Right lobe of liver (tissue), 6 donors: ENCODE data around the gene VPS50. TPM values are rescaled to one million over a fixed set of nuclear protein-coding genes. Genes with fewer than 3 reads are reported as not detected.

Experiments used
- ATAC-seq, 4 donors: fragments of 200-7000 bp; cut with Tn5 transposase; one replicate each; pipeline ENCODE4 v1.9.1; 2020; ENCODE audit warnings: mild to moderate bottlenecking in 4 of 4, moderate library complexity in 4 of 4
- DNase-seq, 3 donors: peaks; one replicate each; pipeline ENCODE4 v3.0.0-alpha.2; 2020
- H3K27ac ChIP-seq, 3 donors: fragments of 200-600 bp; one replicate each; pipeline ENCODE4 v1.8.0; 2022
- H3K27me3 ChIP-seq, 2 donors: fragments of 200-600 bp; one replicate each; pipeline ENCODE4 v1.8.0; 2022
- H3K36me3 ChIP-seq, 4 donors: fragments of 200-600 bp; sonication (generic) in 1 of 4; one replicate each; pipeline versions ENCODE4 v1.5.1 to v1.8.0; 2017 to 2022; ENCODE audit warnings: control low read depth in 1 of 4
- H3K4me1 ChIP-seq, 4 donors: fragments of 200-600 bp; sonication (generic) in 1 of 4; one replicate each; pipeline versions ENCODE4 v1.5.1 to v1.8.0; 2017 to 2022; ENCODE audit warnings: control low read depth in 1 of 4
- H3K4me3 ChIP-seq, 3 donors: fragments of 200-600 bp; one replicate each; pipeline ENCODE4 v1.8.0; 2022
- H3K9me3 ChIP-seq, 4 donors: fragments of 200-600 bp; sonication (generic) in 1 of 4; one replicate each; pipeline versions ENCODE4 v1.5.1 to v1.8.0; 2017 to 2022; ENCODE audit warnings: control low read depth in 1 of 4
- CTCF ChIP-seq, 4 donors: fragments of 200-600 bp in 3 of 4; fragments of 450-650 bp in 1 of 4; IDR thresholded peaks; one replicate each; pipeline versions ENCODE4 v1.5.1 to v1.8.0; 2016 to 2022; ENCODE audit warnings: antibody characterized with exemption in 4 of 4, mild to moderate bottlenecking in 2 of 4
- POLR2A ChIP-seq: fragments of 450-650 bp; IDR thresholded peaks from one replicate; pipeline ENCODE4 v1.6.1; 2017; ENCODE audit warnings: antibody characterized with exemption, mild to moderate bottlenecking
- WGBS: methylation state at CpG from one replicate; pipeline ENCODE4 v1.1.6; 2018; ENCODE audit warnings: low coverage, low lambda C conversion rate; ENCODE audit not compliant: insufficient coverage; ENCODE audit errors: missing lambda C conversion rate; 5-methylcytosine and 5-hydroxymethylcytosine counted together
- intact Hi-C, 2 donors: fragments of 100-400 bp; cut with DNase I; formaldehyde crosslinking; loops; one replicate each; pipeline versions ENCODE4 v1.11.2 to v1.14.1; 2022
- total RNA-seq, 6 experiments: library from RNA; depleted of rRNA in 2 of 6; stranded (reverse); fragments of >200 nt in 2 of 6; fragmentation: NEBNext Ultra II Directional in 3 of 6; extraction: Animal tissue kit (Norgen Biotek cat#: 25700) in 3 of 6; gene quantifications; one replicate each; pipeline versions ENCODE4 v1.1.0 to v1.2.4, GENCODE V29; 2016 to 2023
- donor health status: DM: no; HTN: yes; CAD: no.
- donor health status: DM: no; HTN: no; CAD: no.
- donor health status: DM: no; HTN: no; CAD: no.
- donor health status: DM: no; HTN: yes; CAD: no.
- donor health status: DM: no; HTN: yes; CAD: no.

VPS50 gene
- total RNA-seq, 6 experiments from 2014 or later = 9.0 to 19.1 (median 11.5) TPM

GRCh38 chr7:93373537-93373936 is 141.4 kb downstream of the VPS50 start:
- H3K36me3 ChIP-seq = no peaks in the 10 kb centered on the region
- H3K9me3 ChIP-seq = no peaks in the 10 kb centered on the region
- H3K27ac ChIP-seq = no peak overlapping the region
- H3K27me3 ChIP-seq = no peaks in the 10 kb centered on the region
- DNase-seq (no peak), ATAC-seq (no peak)
- TF ChIP-seq POLR2A (no peak), CTCF (IDR thresholded peaks at IDR 0.05) (no peak)
- H3K4me3 ChIP-seq = no peak overlapping the region
- H3K4me1 ChIP-seq = no peaks in the 10 kb centered on the region
- intact Hi-C loops = no loop called here

DNA sequence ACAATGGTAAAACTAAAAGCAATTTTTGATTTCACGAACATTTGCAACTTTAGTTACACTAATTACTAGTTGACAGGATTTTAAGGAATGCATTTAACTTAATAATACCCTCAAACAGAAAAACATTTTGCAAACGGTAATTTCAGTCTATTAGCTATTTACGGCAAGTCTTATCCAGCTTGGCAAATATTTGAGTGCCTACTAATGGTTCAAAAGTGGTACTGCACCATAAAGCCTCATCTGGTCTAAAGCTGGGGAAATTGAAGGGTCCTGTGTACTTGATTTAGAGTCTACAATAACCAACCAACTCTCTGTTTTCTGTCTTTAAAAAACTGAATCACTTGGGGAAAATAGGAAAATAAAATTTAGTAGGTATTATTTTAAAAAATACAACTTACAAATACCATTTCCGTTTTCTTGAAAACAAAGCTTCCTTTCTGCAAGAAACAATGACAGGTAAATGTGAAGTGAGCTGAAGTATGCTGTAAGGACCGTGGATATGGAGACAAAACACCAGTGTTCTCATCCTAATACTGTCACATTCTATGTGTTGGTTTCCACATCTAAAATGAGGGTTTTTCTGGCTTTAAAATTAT is 142.3 kb downstream of the VPS50 start:
- H3K27me3 ChIP-seq = no peaks in the 10 kb centered on the region
- DNase-seq = no peak
- no peaks in the 10 kb centered on the region for H3K4me1 ChIP-seq
- H3K4me3 ChIP-seq = no peak overlapping the region
- intact Hi-C loops = no loop called here
- WGBS = 25% methylated on average over 5 of the region's 5 CpGs
- H3K9me3 ChIP-seq = no peaks in the 10 kb centered on the region
- TF ChIP-seq POLR2A (no peak), CTCF (IDR thresholded peaks at IDR 0.05) (peak; percentile 42 to 67 (median 65))
- no peaks in the 10 kb centered on the region for H3K36me3 ChIP-seq
- ATAC-seq = peak; percentile 67 to 76 (median 74)
- H3K27ac ChIP-seq = no peak overlapping the region

DNA sequence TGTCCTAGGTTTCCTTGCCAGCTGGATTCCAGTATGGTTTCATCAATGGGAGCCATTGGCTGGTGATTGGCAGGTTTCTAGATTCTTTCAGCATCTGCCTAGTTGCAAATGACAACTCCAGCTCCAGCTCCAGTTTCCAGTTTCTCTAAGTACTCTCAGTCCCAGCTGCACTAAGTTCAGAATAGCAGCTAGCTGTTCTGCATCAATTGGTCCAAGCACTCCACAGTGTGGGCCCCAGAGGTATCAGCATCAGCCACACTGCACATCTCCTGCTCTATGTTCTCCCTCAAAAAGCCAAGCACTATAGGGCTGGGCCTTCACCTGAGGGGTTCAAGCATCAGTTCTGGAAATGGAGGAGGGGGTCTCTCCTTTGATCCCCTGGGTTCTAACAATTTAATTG is 143.4 kb downstream of the VPS50 start:
- no peak for DNase-seq
- H3K4me3 ChIP-seq = no peak overlapping the region
- no peaks in the 10 kb centered on the region for H3K36me3 ChIP-seq
- ATAC-seq = no peak
- no peak overlapping the region for H3K27ac ChIP-seq
- TF ChIP-seq CTCF (IDR thresholded peaks at IDR 0.05) (no peak), POLR2A (no peak)
- no peaks in the 10 kb centered on the region for H3K4me1 ChIP-seq
- intact Hi-C loops = no loop called here
- H3K9me3 ChIP-seq = no peaks in the 10 kb centered on the region
- H3K27me3 ChIP-seq = no peaks in the 10 kb centered on the region

GRCh38 chr7:93378131-93378760 is 146.1 kb downstream of the VPS50 start:
- WGBS = 49% methylated on average over 6 of the region's 6 CpGs
- DNase-seq = no peak
- TF ChIP-seq CTCF (IDR thresholded peaks at IDR 0.05) (no peak), POLR2A (no peak)
- Histone ChIP-seq H3K4me3 (no peak overlapping the region), H3K9me3 (no peaks in the 10 kb centered on the region), H3K27ac (no peak overlapping the region), H3K36me3 (no peaks in the 10 kb centered on the region), H3K4me1 (no peaks in the 10 kb centered on the region), H3K27me3 (no peaks in the 10 kb centered on the region)
- intact Hi-C loops = no loop called here
- no peak for ATAC-seq

- 87% methylated on average over 3 of the region's 3 CpGs for WGBS
- Histone ChIP-seq H3K4me1 (no peaks in the 10 kb centered on the region), H3K9me3 (no peaks in the 10 kb centered on the region), H3K27me3 (no peaks in the 10 kb centered on the region), H3K27ac (no peak overlapping the region), H3K4me3 (no peak overlapping the region), H3K36me3 (no peaks in the 10 kb centered on the region)
- no peak for TF ChIP-seq CTCF (IDR thresholded peaks at IDR 0.05)
- TF ChIP-seq POLR2A = no peak
- DNase-seq (no peak), ATAC-seq (no peak)
- intact Hi-C loops = no loop called here
These were observed 150.2 kb downstream of the VPS50 start for GRCh38 chr7:93382362-93382761.
